DND-41 (cell line): ENCODE data around the gene TECPR2.
A peak's percentile ranks its signal among the peaks of the same experiment; 100 is the strongest.

ENCODE experiments used
- ATAC-seq: fragments of 200-7000 bp; cut with Tn5 transposase; 3 replicates; pipeline ENCODE4 v1.9.1; 2021; ENCODE audit warnings: low read depth; ENCODE audit not compliant: insufficient read depth
- DNase-seq: peaks from one replicate; pipeline ENCODE4 v3.0.0-alpha.2; 2020
- H2AFZ ChIP-seq: 2 replicates; pipeline ENCODE4 v1.6.0; 2012; ENCODE audit warnings: low read depth, low read length
- H3K27ac ChIP-seq: 2 replicates; pipeline ENCODE4 v1.5.1; 2012; ENCODE audit warnings: low read length, inconsistent platforms
- H3K27me3 ChIP-seq: fragments of 200-600 bp; sonication (generic); 2 replicates; pipeline ENCODE4 v1.6.0; 2012; ENCODE audit warnings: low read length, mild to moderate bottlenecking, inconsistent platforms; ENCODE audit not compliant: insufficient read depth, poor library complexity
- H3K36me3 ChIP-seq: 2 replicates; pipeline ENCODE4 v1.5.1; 2012; ENCODE audit warnings: low read length, inconsistent platforms; ENCODE audit not compliant: insufficient read depth
- H3K4me1 ChIP-seq: 2 replicates; pipeline ENCODE4 v1.5.1; 2012; ENCODE audit warnings: mild to moderate bottlenecking, low read length; ENCODE audit not compliant: insufficient read depth
- H3K4me2 ChIP-seq: 2 replicates; pipeline ENCODE4 v1.6.0; 2012; ENCODE audit warnings: mild to moderate bottlenecking, moderate library complexity, low read length, inconsistent platforms; ENCODE audit not compliant: insufficient read depth
- H3K4me3 ChIP-seq, 2 experiments: fragments of 200-600 bp in 1 of 2; shearing (Covaris generic) in 1 of 2; 2 replicates each; pipeline ENCODE4 v1.5.1; 2012 to 2016; ENCODE audit warnings: inconsistent platforms in 2 of 2, low read length in 2 of 2, mild to moderate bottlenecking in 2 of 2, low read depth in 1 of 2, moderate library complexity in 1 of 2
- H3K79me2 ChIP-seq: 2 replicates; pipeline ENCODE4 v1.6.0; 2012; ENCODE audit warnings: low read length, inconsistent platforms; ENCODE audit not compliant: insufficient read depth
- H3K9ac ChIP-seq: 2 replicates; pipeline ENCODE4 v1.6.0; 2012; ENCODE audit warnings: low read depth, mild to moderate bottlenecking, inconsistent platforms, low read length, moderate library complexity
- H3K9me3 ChIP-seq: 2 replicates; pipeline ENCODE4 v1.5.1; 2012; ENCODE audit warnings: low read length, moderate library complexity, mild to moderate bottlenecking, inconsistent platforms; ENCODE audit not compliant: insufficient read depth, severe bottlenecking
- H4K20me1 ChIP-seq: 2 replicates; pipeline ENCODE4 v1.6.0; 2012; ENCODE audit warnings: low read length; ENCODE audit not compliant: insufficient read depth
- EZH2 ChIP-seq: IDR thresholded peaks from 3 replicates; pipeline ENCODE4 v1.6.1; 2012; ENCODE audit warnings: borderline replicate concordance, low read depth, mild to moderate bottlenecking, moderate library complexity, low read length, inconsistent platforms; ENCODE audit not compliant: severe bottlenecking
- TF ChIP-seq, protein P1 (sequence below): IDR thresholded peaks from 2 replicates; pipeline ENCODE4 v1.5.1; 2012; ENCODE audit warnings: borderline replicate concordance, low read length, moderate library complexity, mild to moderate bottlenecking; ENCODE audit not compliant: poor library complexity, severe bottlenecking; ENCODE audit errors: extremely low read depth

The TECPR2 gene

DNA sequence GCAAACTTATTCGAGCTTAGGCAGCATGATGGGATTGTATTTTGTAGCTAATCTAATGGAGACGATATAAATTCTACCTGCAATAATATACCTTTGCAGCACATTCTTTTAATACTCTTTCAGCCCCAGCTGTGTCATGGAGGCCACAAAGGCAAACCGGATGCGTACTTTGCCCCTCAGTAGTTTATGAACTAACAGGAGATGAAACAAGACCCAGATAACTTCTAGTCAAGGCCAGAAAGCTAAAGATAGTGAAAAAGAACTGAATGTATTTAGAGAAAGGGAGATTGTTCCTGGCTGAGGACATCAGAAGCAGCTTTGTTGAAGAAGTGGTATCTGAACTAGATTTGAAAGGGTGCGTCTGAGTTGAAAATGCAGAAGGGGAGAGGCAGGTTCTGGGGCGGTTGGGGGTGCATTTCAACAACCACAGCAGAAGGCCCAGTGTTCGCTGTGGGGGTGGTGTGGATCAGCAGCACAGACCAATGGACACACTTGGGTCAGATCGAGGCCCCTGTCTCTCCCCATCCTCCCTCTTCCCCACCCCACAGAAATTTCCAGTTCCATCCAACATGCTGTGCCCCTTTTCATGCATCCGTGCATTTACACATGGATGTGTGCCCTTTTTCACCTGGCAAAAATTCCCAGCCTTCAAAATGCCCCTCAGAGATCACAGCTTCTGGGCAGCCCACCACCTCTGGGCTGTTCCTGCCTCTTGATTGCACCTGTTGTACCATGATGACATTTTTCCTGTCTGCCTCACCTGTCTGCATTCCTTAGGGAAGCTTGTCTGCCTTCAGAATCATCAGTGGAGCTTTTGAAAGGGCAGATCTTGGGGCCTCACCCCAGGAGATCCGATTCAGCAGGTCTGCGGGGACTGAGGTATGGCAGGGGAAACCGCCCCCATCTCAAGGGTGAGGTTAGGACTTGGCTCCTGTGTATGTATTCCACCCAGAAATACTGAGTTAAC lies 41.0 kb upstream of the TECPR2 start:
- peak overlapping the region; percentile 92 for H3K9ac ChIP-seq
- no peak overlapping the region for H3K27ac ChIP-seq
- peaks cover 23% of the 10 kb centered on the region for H3K79me2 ChIP-seq
- no peak for DNase-seq
- no peaks in the 10 kb centered on the region for H3K27me3 ChIP-seq
- no peaks in the 10 kb centered on the region for H4K20me1 ChIP-seq
- H3K4me3 ChIP-seq = no peak overlapping the region
- TF ChIP-seq, protein P1, sequence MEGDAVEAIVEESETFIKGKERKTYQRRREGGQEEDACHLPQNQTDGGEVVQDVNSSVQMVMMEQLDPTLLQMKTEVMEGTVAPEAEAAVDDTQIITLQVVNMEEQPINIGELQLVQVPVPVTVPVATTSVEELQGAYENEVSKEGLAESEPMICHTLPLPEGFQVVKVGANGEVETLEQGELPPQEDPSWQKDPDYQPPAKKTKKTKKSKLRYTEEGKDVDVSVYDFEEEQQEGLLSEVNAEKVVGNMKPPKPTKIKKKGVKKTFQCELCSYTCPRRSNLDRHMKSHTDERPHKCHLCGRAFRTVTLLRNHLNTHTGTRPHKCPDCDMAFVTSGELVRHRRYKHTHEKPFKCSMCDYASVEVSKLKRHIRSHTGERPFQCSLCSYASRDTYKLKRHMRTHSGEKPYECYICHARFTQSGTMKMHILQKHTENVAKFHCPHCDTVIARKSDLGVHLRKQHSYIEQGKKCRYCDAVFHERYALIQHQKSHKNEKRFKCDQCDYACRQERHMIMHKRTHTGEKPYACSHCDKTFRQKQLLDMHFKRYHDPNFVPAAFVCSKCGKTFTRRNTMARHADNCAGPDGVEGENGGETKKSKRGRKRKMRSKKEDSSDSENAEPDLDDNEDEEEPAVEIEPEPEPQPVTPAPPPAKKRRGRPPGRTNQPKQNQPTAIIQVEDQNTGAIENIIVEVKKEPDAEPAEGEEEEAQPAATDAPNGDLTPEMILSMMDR = no peak
- TF ChIP-seq EZH2 = no peak
- no peak for ATAC-seq
- H3K36me3 ChIP-seq = peaks cover 20% of the 10 kb centered on the region
- H3K4me2 ChIP-seq = 0 out of 2 replicates have a peak overlapping the region, but pooled peaks have one; percentile 97
- peaks cover 40% of the 10 kb centered on the region for H3K4me1 ChIP-seq
- H3K9me3 ChIP-seq = no peaks in the 10 kb centered on the region
- H2AFZ ChIP-seq = no peak overlapping the region

DNA sequence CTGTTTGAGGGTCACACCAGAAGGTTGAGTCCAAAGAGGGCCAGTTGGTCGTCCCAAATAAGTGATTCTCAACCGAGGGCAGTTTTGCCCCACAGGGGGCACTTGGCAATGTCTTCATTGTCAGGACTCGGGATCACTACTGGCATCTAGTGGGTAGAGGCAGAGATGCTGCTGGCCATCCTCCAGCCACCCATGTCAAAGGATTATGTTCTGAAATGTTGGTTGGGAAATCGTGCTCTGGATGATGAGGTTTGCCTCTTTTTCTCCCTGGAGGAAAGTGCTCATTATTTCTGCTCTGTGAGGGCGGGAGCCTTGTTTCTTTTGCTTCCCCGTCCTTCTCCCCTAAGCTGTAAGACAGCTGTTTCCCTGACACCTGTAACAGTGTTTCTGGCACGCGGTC lies 39.6 kb upstream of the TECPR2 start:
- Histone ChIP-seq H3K9ac (no peak overlapping the region), H3K36me3 (peaks cover 20% of the 10 kb centered on the region), H3K9me3 (no peaks in the 10 kb centered on the region), H4K20me1 (no peaks in the 10 kb centered on the region), H3K4me1 (peaks cover 31% of the 10 kb centered on the region), H3K79me2 (peaks cover 23% of the 10 kb centered on the region), H2AFZ (no peak overlapping the region), H3K4me3 (no peak overlapping the region), H3K27me3 (no peaks in the 10 kb centered on the region), H3K4me2 (no peak overlapping the region), H3K27ac (no peak overlapping the region)
- ATAC-seq (no peak), DNase-seq (peak; percentile 26)
- TF ChIP-seq, protein P1 = peak; percentile 57
- no peak for TF ChIP-seq EZH2

DNA sequence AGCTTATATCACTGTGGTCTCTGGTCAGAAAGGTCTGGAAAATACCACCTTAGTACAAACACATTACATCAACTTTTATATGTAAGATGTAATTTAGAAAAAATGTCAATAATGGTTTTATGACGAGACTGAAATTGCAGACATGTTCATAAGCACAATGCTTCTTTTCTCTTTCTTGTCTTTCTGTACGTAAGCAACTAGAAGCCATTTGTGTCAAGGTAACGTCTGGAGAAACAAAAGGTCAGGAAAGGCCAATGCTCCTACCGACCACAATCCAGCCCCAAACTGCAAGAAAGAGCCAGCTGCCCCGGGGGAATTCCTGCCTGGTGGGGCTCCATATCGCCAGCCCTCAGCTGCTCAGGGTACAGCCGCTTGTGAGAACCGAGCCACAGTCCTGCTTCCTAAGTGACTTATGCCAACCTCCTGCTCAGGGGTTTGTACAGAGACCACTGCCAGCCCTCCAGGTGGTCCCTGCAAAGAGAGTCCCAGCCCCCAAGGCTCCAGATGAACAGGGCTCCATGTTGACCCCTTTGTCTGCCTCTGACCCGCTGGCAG lies 36.9 kb upstream of the TECPR2 start:
- Histone ChIP-seq H3K27me3 (no peaks in the 10 kb centered on the region), H3K4me3 (no peak overlapping the region), H4K20me1 (no peaks in the 10 kb centered on the region), H3K4me2 (no peak overlapping the region), H3K27ac (no peak overlapping the region), H3K9ac (no peak overlapping the region), H3K9me3 (no peaks in the 10 kb centered on the region), H3K79me2 (peaks cover 12% of the 10 kb centered on the region), H3K4me1 (peaks cover 11% of the 10 kb centered on the region), H3K36me3 (peaks cover 20% of the 10 kb centered on the region; the same call in 1 of the 2 replicates), H2AFZ (no peak overlapping the region)
- no peak for ATAC-seq
- no peak for DNase-seq
- no peak for TF ChIP-seq EZH2
- TF ChIP-seq, protein P1 = no peak
